Mammary epithelial cell (primary cell): ENCODE results near the gene AMPD3.

Experiments
- CTCF ChIP-seq, 2 donors: IDR thresholded peaks in 1 of 2; conservative IDR thresholded peaks in 1 of 2; 2 replicates each; pipeline ENCODE4 v1.5.1; 2011 to 2012; ENCODE audit warnings: inconsistent platforms in 2 of 2, low read length in 2 of 2, mild to moderate bottlenecking in 2 of 2, control low read depth in 1 of 2, low read depth in 1 of 2; ENCODE audit not compliant: insufficient read depth in 1 of 2; ENCODE audit errors: extremely low read depth in 1 of 2
- EZH2 ChIP-seq: IDR thresholded peaks from 2 replicates; pipeline ENCODE4 v1.6.1; 2012; ENCODE audit warnings: low read length, inconsistent platforms, borderline replicate concordance

GRCh38 chr11:10486161-10486840 is 31.2 kb downstream of the AMPD3 start:
- TF ChIP-seq CTCF (conservative IDR thresholded peaks at IDR 0.05 in 1 of 2, IDR thresholded peaks at IDR 0.05 in 1 of 2; ENCODE audit: extremely low read depth in 1 of 2, insufficient read depth in 1 of 2, low read depth in 1 of 2, low read length in 2 of 2), result no peak
- no peak for TF ChIP-seq EZH2
